ENCODE measurements around the gene KLHL6. TPM values are rescaled to one million over a fixed set of nuclear protein-coding genes. Genes with fewer than 3 reads are reported as not detected.

KLHL6 gene
- total and polyA plus RNA-seq, 4 donors, result 0.42 to 3.8 (median 1.0) TPM

GRCh38 chr3:183539811-183540210 lies 15.7 kb downstream of the KLHL6 start:
- Histone ChIP-seq H3K4me1 (ENCODE audit: control insufficient read depth in 4 of 4, insufficient read depth in 4 of 4, low read length in 3 of 4) (peaks cover 0 to 4% (median 0%) of the 10 kb centered on the region in 4 donors), H3K27ac (ENCODE audit: low read depth in 1 of 2, low read length in 2 of 2) (no peak overlapping the region), H3K36me3 (ENCODE audit: control insufficient read depth in 4 of 4, insufficient read depth in 3 of 4, low read depth in 1 of 4, low read length in 3 of 4) (no peaks in the 10 kb centered on the region), H3K27me3 (ENCODE audit: control insufficient read depth in 4 of 4, insufficient read depth in 4 of 4, low read length in 3 of 4) (no peaks in the 10 kb centered on the region), H3K9me3 (ENCODE audit: control insufficient read depth in 4 of 4, low read length in 3 of 4) (no peaks in the 10 kb centered on the region), H3K4me3 (ENCODE audit: low read depth in 1 of 3, low read length in 3 of 3) (no peak overlapping the region), H3K9ac (ENCODE audit: low read depth in 1 of 2, low read length in 2 of 2) (no peak overlapping the region)
- no peak for DNase-seq (ENCODE audit: low spot score)
- 82% methylated on average over 3 of the region's 3 CpGs for WGBS
- TF ChIP-seq ATF3 (IDR thresholded peaks at IDR 0.05) (no peak), GABPA (IDR thresholded peaks at IDR 0.05 in 1 of 2, conservative IDR thresholded peaks at IDR 0.05 in 1 of 2) (no peak), FOXA2 (IDR thresholded peaks at IDR 0.05) (no peak), RXRA (IDR thresholded peaks at IDR 0.05) (no peak), RAD21 (IDR thresholded peaks at IDR 0.05) (no peak), JUND (IDR thresholded peaks at IDR 0.05) (no peak), TAF1 (conservative IDR thresholded peaks at IDR 0.05) (no peak), MAX (IDR thresholded peaks at IDR 0.05) (no peak), REST (IDR thresholded peaks at IDR 0.05) (no peak), HNF4A (conservative IDR thresholded peaks at IDR 0.05) (no peak), HNF4G (IDR thresholded peaks at IDR 0.05) (no peak), ZBTB33 (IDR thresholded peaks at IDR 0.05) (no peak), NR2F2 (IDR thresholded peaks at IDR 0.05) (no peak), EGR1 (IDR thresholded peaks at IDR 0.05; ENCODE audit: low read depth in 2 of 2) (no peak), FOXA1 (IDR thresholded peaks at IDR 0.05) (no peak)

GRCh38 chr3:183538486-183538885 lies 17.0 kb downstream of the KLHL6 start:
- no peaks in the 10 kb centered on the region for H3K36me3 ChIP-seq (ENCODE audit: control insufficient read depth in 4 of 4, insufficient read depth in 3 of 4, low read depth in 1 of 4, low read length in 3 of 4)
- H3K9ac ChIP-seq (ENCODE audit: low read depth in 1 of 2, low read length in 2 of 2), result no peak overlapping the region
- H3K27me3 ChIP-seq (ENCODE audit: control insufficient read depth in 4 of 4, insufficient read depth in 4 of 4, low read length in 3 of 4), result no peaks in the 10 kb centered on the region
- H3K9me3 ChIP-seq (ENCODE audit: control insufficient read depth in 4 of 4, low read length in 3 of 4), result no peaks in the 10 kb centered on the region
- WGBS, result 95% methylated on average over 1 of the region's 1 CpG
- H3K4me3 ChIP-seq (ENCODE audit: low read depth in 1 of 3, low read length in 3 of 3), result no peak overlapping the region
- H3K4me1 ChIP-seq (ENCODE audit: control insufficient read depth in 4 of 4, insufficient read depth in 4 of 4, low read length in 3 of 4), result peaks cover 0 to 4% (median 0%) of the 10 kb centered on the region in 4 donors
- no peak overlapping the region for H3K27ac ChIP-seq (ENCODE audit: low read depth in 1 of 2, low read length in 2 of 2)
- no peak for DNase-seq (ENCODE audit: low spot score)
- no peak for TF ChIP-seq GABPA (IDR thresholded peaks at IDR 0.05 in 1 of 2, conservative IDR thresholded peaks at IDR 0.05 in 1 of 2)
- TF ChIP-seq FOXA1 (IDR thresholded peaks at IDR 0.05), result no peak
- no peak for TF ChIP-seq HNF4G (IDR thresholded peaks at IDR 0.05)
- TF ChIP-seq ZBTB33 (IDR thresholded peaks at IDR 0.05), result no peak
- no peak for TF ChIP-seq ATF3 (IDR thresholded peaks at IDR 0.05)
- TF ChIP-seq CTCF (IDR thresholded peaks at IDR 0.05; ENCODE audit: low read depth, low read length, missing input control), result no peak
- TF ChIP-seq SP1 (IDR thresholded peaks at IDR 0.05), result no peak
- no peak for TF ChIP-seq HNF4A (conservative IDR thresholded peaks at IDR 0.05)
- TF ChIP-seq JUND (IDR thresholded peaks at IDR 0.05), result no peak
- TF ChIP-seq RAD21 (IDR thresholded peaks at IDR 0.05), result no peak
- no peak for TF ChIP-seq NR2F2 (IDR thresholded peaks at IDR 0.05)
- no peak for TF ChIP-seq EGR1 (IDR thresholded peaks at IDR 0.05; ENCODE audit: low read depth in 2 of 2)
- TF ChIP-seq RXRA (IDR thresholded peaks at IDR 0.05), result no peak
- TF ChIP-seq TAF1 (conservative IDR thresholded peaks at IDR 0.05), result no peak
- TF ChIP-seq MAX (IDR thresholded peaks at IDR 0.05), result no peak

All from liver (tissue), 9 donors.